Vagina (tissue), 2 donors: ENCODE measurements around the gene CYB5A.

ENCODE experiments used
- CTCF ChIP-seq, 3 experiments: fragments of 450-650 bp in 2 of 3; fragments of 200-600 bp in 1 of 3; sonication (generic) in 1 of 3; IDR thresholded peaks; one replicate each; pipeline ENCODE4 v1.5.1; 2017 to 2019; ENCODE audit warnings: antibody characterized with exemption in 3 of 3, mild to moderate bottlenecking in 2 of 3, moderate library complexity in 2 of 3
- POLR2A ChIP-seq, 2 donors: fragments of 450-650 bp; IDR thresholded peaks; one replicate each; pipeline ENCODE4 v1.6.1; 2017; ENCODE audit warnings: antibody characterized with exemption in 2 of 2, mild to moderate bottlenecking in 2 of 2, moderate library complexity in 2 of 2

GRCh38 chr18:74255131-74255616 lies 36.6 kb downstream of the CYB5A start:
- TF ChIP-seq CTCF (IDR thresholded peaks at IDR 0.05): no peak
- no peak for TF ChIP-seq POLR2A (IDR thresholded peaks at IDR 0.05)
